ENCODE results near the gene CC2D1A. TPM values are rescaled to one million over a fixed set of nuclear protein-coding genes. Genes with fewer than 3 reads are reported as not detected.
"Not testable (repeated sequence)": the region's sequence is repeated elsewhere in the genome, so short reads cannot be mapped to it uniquely, and the experiment has no call there.

CC2D1A gene
- polyA plus RNA-seq, 2 donors = 34.0 to 58.9 TPM

DNA sequence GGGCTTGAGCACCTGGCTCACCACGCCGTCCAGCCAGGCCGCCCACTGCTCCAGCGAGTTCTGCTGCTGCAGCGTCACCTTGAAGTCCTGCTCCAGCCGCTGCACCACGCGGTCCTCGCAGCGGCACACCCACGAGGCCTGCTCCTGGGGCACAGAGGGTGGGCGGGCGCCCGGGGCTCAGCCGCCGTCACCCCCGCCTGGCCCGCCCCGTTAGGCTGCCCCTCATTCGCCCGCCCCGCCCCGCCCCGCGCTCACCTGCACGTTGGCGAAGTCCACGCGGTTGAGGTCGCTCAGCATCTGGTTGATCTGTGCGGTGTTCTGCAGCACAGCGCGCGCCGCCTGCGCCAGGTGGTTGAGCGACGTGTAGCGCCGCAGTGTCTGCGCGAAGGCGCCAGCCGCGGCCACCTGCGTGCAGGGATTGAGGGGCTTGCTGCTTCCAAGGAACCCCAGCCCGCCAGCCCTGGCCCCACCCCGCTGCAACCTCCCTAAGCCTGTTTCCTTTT lies 57.7 kb downstream of the CC2D1A start:
- H3K27ac ChIP-seq (ENCODE audit: low read depth in 2 of 2, low read length in 1 of 2) = no peak overlapping the region
- peaks cover 0 to 8% of the 10 kb centered on the region in 2 donors for H3K4me1 ChIP-seq (ENCODE audit: control insufficient read depth in 2 of 2, insufficient read depth in 2 of 2, low read length in 1 of 2)
- H3K27me3 ChIP-seq (ENCODE audit: control insufficient read depth in 1 of 2, insufficient read depth in 2 of 2, low read length in 2 of 2) = no peaks in the 10 kb centered on the region
- peaks cover 0 to 56% of the 10 kb centered on the region in 2 donors for H3K36me3 ChIP-seq (ENCODE audit: control insufficient read depth in 2 of 2, insufficient read depth in 2 of 2, low read length in 1 of 2)
- H3K9me3 ChIP-seq (ENCODE audit: control insufficient read depth in 2 of 2, insufficient read depth in 1 of 2, low read depth in 1 of 2, low read length in 1 of 2) = peaks cover 0 to 6% of the 10 kb centered on the region in 2 donors
- WGBS, 2 donors = 91 to 94% methylated on average over 47 to 48 of the region's 48 CpGs
- H3K4me3 ChIP-seq (ENCODE audit: low read depth in 1 of 2, low read length in 2 of 2) = no peak overlapping the region

DNA sequence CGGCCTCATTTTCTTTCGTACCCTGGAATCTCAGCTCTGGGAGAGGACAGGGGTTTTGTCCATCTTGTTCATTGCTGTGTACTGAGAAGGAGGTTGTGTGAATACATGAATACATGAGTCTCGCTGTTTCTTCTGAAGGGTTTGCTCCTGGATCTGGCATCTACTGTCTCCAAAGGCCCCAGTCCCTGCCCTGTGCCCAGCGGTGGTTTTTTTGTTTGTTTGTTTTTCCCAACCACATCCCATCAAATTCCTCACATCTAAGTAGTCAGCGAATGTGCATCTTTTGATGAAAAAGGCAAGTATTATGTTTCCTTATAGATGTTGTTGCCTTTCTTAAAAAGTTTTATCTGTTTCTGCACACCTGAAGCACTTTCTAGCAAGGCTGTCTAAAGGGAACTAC lies 58.8 kb downstream of the CC2D1A start:
- H3K36me3 ChIP-seq (ENCODE audit: control insufficient read depth in 2 of 2, insufficient read depth in 2 of 2, low read length in 1 of 2) = peaks cover 2 to 56% of the 10 kb centered on the region in 2 donors
- peaks cover 0 to 6% of the 10 kb centered on the region in 2 donors for H3K9me3 ChIP-seq (ENCODE audit: control insufficient read depth in 2 of 2, insufficient read depth in 1 of 2, low read depth in 1 of 2, low read length in 1 of 2)
- no peak overlapping the region for H3K4me3 ChIP-seq (ENCODE audit: low read depth in 1 of 2, low read length in 2 of 2)
- 86 to 90% methylated on average over 5 of the region's 5 CpGs for WGBS, 2 donors
- no peaks in the 10 kb centered on the region for H3K27me3 ChIP-seq (ENCODE audit: control insufficient read depth in 1 of 2, insufficient read depth in 2 of 2, low read length in 2 of 2)
- peaks cover 0 to 8% of the 10 kb centered on the region in 2 donors for H3K4me1 ChIP-seq (ENCODE audit: control insufficient read depth in 2 of 2, insufficient read depth in 2 of 2, low read length in 1 of 2)
- H3K27ac ChIP-seq (ENCODE audit: low read depth in 2 of 2, low read length in 1 of 2) = no peak overlapping the region

DNA sequence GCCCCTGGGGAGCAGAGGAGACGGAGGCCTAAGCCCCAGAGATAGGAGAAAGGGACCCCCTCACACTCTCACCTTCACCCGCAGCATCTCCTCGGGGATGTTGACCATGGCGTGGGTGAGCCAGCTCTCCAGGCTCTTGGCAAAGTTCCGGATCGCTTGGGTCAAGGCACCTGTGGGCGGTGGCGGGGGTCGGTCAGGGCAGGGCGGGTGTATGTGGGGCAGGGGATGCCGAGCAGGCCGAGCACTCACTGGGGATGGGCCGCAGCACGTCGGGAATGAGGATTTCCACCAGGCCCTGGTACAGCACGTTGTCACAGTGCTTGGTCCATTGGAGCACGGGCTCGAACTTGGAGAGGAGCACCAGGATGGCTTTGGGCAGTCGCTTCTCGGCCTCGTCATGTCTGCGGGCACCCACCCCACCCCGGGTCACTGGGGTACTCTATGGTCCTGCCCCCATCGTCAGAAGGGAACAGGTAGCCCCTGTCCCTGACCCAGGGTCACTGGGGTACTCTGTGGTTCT lies 59.4 kb downstream of the CC2D1A start:
- H3K4me3 ChIP-seq (ENCODE audit: low read depth in 1 of 2, low read length in 2 of 2) = no peak overlapping the region
- peaks cover 0 to 8% of the 10 kb centered on the region in 2 donors for H3K4me1 ChIP-seq (ENCODE audit: control insufficient read depth in 2 of 2, insufficient read depth in 2 of 2, low read length in 1 of 2)
- WGBS, 2 donors = 92 to 95% methylated on average over 24 of the region's 24 CpGs
- peaks cover 0 to 3% of the 10 kb centered on the region in 2 donors for H3K9me3 ChIP-seq (ENCODE audit: control insufficient read depth in 2 of 2, insufficient read depth in 1 of 2, low read depth in 1 of 2, low read length in 1 of 2)
- H3K36me3 ChIP-seq (ENCODE audit: control insufficient read depth in 2 of 2, insufficient read depth in 2 of 2, low read length in 1 of 2) = peaks cover 5 to 54% of the 10 kb centered on the region in 2 donors
- no peak overlapping the region for H3K27ac ChIP-seq (ENCODE audit: low read depth in 2 of 2, low read length in 1 of 2)
- no peaks in the 10 kb centered on the region for H3K27me3 ChIP-seq (ENCODE audit: control insufficient read depth in 1 of 2, insufficient read depth in 2 of 2, low read length in 2 of 2)

GRCh38 chr19:13965926-13966683 lies 60.1 kb downstream of the CC2D1A start:
- H3K4me3 ChIP-seq (ENCODE audit: low read depth in 1 of 2, low read length in 2 of 2) = no peak overlapping the region
- no peaks in the 10 kb centered on the region for H3K27me3 ChIP-seq (ENCODE audit: control insufficient read depth in 1 of 2, insufficient read depth in 2 of 2, low read length in 2 of 2)
- peaks cover 0 to 3% of the 10 kb centered on the region in 2 donors for H3K9me3 ChIP-seq (ENCODE audit: control insufficient read depth in 2 of 2, insufficient read depth in 1 of 2, low read depth in 1 of 2, low read length in 1 of 2)
- peaks cover 0 to 8% of the 10 kb centered on the region in 2 donors for H3K4me1 ChIP-seq (ENCODE audit: control insufficient read depth in 2 of 2, insufficient read depth in 2 of 2, low read length in 1 of 2)
- 92 to 95% methylated on average over 20 of the region's 20 CpGs for WGBS, 2 donors
- H3K36me3 ChIP-seq (ENCODE audit: control insufficient read depth in 2 of 2, insufficient read depth in 2 of 2, low read length in 1 of 2) = peaks cover 5 to 48% of the 10 kb centered on the region in 2 donors
- H3K27ac ChIP-seq (ENCODE audit: low read depth in 2 of 2, low read length in 1 of 2) = no peak overlapping the region

- peaks cover 5 to 47% of the 10 kb centered on the region in 2 donors for H3K36me3 ChIP-seq (ENCODE audit: control insufficient read depth in 2 of 2, insufficient read depth in 2 of 2, low read length in 1 of 2)
- WGBS, 2 donors = 95 to 98% methylated on average over 14 of the region's 14 CpGs
- peaks cover 0 to 8% of the 10 kb centered on the region in 2 donors for H3K4me1 ChIP-seq (ENCODE audit: control insufficient read depth in 2 of 2, insufficient read depth in 2 of 2, low read length in 1 of 2)
- no peak overlapping the region for H3K27ac ChIP-seq (ENCODE audit: low read depth in 2 of 2, low read length in 1 of 2)
- no peaks in the 10 kb centered on the region for H3K27me3 ChIP-seq (ENCODE audit: control insufficient read depth in 1 of 2, insufficient read depth in 2 of 2, low read length in 2 of 2)
- H3K4me3 ChIP-seq (ENCODE audit: low read depth in 1 of 2, low read length in 2 of 2) = no peak overlapping the region
- H3K9me3 ChIP-seq (ENCODE audit: control insufficient read depth in 2 of 2, insufficient read depth in 1 of 2, low read depth in 1 of 2, low read length in 1 of 2) = peaks cover 0 to 3% of the 10 kb centered on the region in 2 donors
Observed at GRCh38 chr19:13966684-13967128, 60.7 kb downstream of the CC2D1A start.

GRCh38 chr19:13967206-13967605 lies 61.2 kb downstream of the CC2D1A start:
- 94 to 97% methylated on average over 8 of the region's 8 CpGs for WGBS, 2 donors
- not testable (repeated sequence) for H3K27ac ChIP-seq (ENCODE audit: low read depth in 2 of 2, low read length in 1 of 2); H3K4me3 ChIP-seq (ENCODE audit: low read depth in 1 of 2, low read length in 2 of 2); H3K27me3 ChIP-seq (ENCODE audit: control insufficient read depth in 1 of 2, insufficient read depth in 2 of 2, low read length in 2 of 2); H3K4me1 ChIP-seq (ENCODE audit: control insufficient read depth in 2 of 2, insufficient read depth in 2 of 2, low read length in 1 of 2); H3K9me3 ChIP-seq (ENCODE audit: control insufficient read depth in 2 of 2, insufficient read depth in 1 of 2, low read depth in 1 of 2, low read length in 1 of 2)
- H3K36me3 ChIP-seq (ENCODE audit: control insufficient read depth in 2 of 2, insufficient read depth in 2 of 2, low read length in 1 of 2) = peaks cover 5 to 47% of the 10 kb centered on the region in 2 donors

- peaks cover 5 to 49% of the 10 kb centered on the region in 2 donors for H3K36me3 ChIP-seq (ENCODE audit: control insufficient read depth in 2 of 2, insufficient read depth in 2 of 2, low read length in 1 of 2)
- no peaks in the 10 kb centered on the region for H3K27me3 ChIP-seq (ENCODE audit: control insufficient read depth in 1 of 2, insufficient read depth in 2 of 2, low read length in 2 of 2)
- H3K9me3 ChIP-seq (ENCODE audit: control insufficient read depth in 2 of 2, insufficient read depth in 1 of 2, low read depth in 1 of 2, low read length in 1 of 2) = peaks cover 0 to 3% of the 10 kb centered on the region in 2 donors
- H3K27ac ChIP-seq (ENCODE audit: low read depth in 2 of 2, low read length in 1 of 2) = no peak overlapping the region
- 93 to 95% methylated on average over 22 of the region's 22 CpGs for WGBS, 2 donors
- H3K4me3 ChIP-seq (ENCODE audit: low read depth in 1 of 2, low read length in 2 of 2) = no peak overlapping the region
- no peaks in the 10 kb centered on the region for H3K4me1 ChIP-seq (ENCODE audit: control insufficient read depth in 2 of 2, insufficient read depth in 2 of 2, low read length in 1 of 2)
Observed at GRCh38 chr19:13968383-13968935, 62.5 kb downstream of the CC2D1A start.

DNA sequence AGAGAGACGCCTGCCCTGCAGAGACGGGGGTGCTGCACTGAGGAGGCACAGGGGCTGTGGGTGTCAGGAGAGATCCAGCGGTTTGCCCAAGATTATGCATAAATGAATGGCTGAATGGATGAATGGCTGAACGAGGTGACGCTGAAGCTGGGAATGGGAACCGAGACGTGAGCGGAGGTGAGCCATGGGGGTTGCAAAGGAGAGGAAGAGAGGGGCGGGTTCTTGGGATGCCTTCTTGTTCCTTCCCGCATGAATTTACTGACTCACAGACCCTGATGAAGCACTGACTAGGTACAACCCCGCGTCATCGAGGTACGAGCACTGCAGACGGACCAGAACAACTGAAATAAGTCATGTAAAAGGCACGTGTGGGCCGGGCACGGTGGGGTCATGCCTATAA lies 63.0 kb downstream of the CC2D1A start:
- Histone ChIP-seq H3K27ac (ENCODE audit: low read depth in 2 of 2, low read length in 1 of 2) (no peak overlapping the region), H3K27me3 (ENCODE audit: control insufficient read depth in 1 of 2, insufficient read depth in 2 of 2, low read length in 2 of 2) (no peaks in the 10 kb centered on the region), H3K9me3 (ENCODE audit: control insufficient read depth in 2 of 2, insufficient read depth in 1 of 2, low read depth in 1 of 2, low read length in 1 of 2) (peaks cover 0 to 3% of the 10 kb centered on the region in 2 donors), H3K4me3 (ENCODE audit: low read depth in 1 of 2, low read length in 2 of 2) (no peak overlapping the region), H3K4me1 (ENCODE audit: control insufficient read depth in 2 of 2, insufficient read depth in 2 of 2, low read length in 1 of 2) (peaks cover 0 to under 1% of the 10 kb centered on the region in 2 donors), H3K36me3 (ENCODE audit: control insufficient read depth in 2 of 2, insufficient read depth in 2 of 2, low read length in 1 of 2) (peaks cover 5 to 48% of the 10 kb centered on the region in 2 donors)
- 92 to 95% methylated on average over 18 of the region's 18 CpGs for WGBS, 2 donors

GRCh38 chr19:13969897-13970296 lies 63.9 kb downstream of the CC2D1A start:
- Histone ChIP-seq H3K4me3 (ENCODE audit: low read depth in 1 of 2, low read length in 2 of 2) (no peak overlapping the region), H3K27me3 (ENCODE audit: control insufficient read depth in 1 of 2, insufficient read depth in 2 of 2, low read length in 2 of 2) (no peaks in the 10 kb centered on the region), H3K27ac (ENCODE audit: low read depth in 2 of 2, low read length in 1 of 2) (no peak overlapping the region), H3K36me3 (ENCODE audit: control insufficient read depth in 2 of 2, insufficient read depth in 2 of 2, low read length in 1 of 2) (peaks cover 5 to 48% of the 10 kb centered on the region in 2 donors), H3K4me1 (ENCODE audit: control insufficient read depth in 2 of 2, insufficient read depth in 2 of 2, low read length in 1 of 2) (peaks cover 0 to 5% of the 10 kb centered on the region in 2 donors), H3K9me3 (ENCODE audit: control insufficient read depth in 2 of 2, insufficient read depth in 1 of 2, low read depth in 1 of 2, low read length in 1 of 2) (peaks cover 0 to 3% of the 10 kb centered on the region in 2 donors)
- 90 to 91% methylated on average over 15 to 18 of the region's 18 CpGs for WGBS, 2 donors

Data from esophagus (tissue), 2 donors.